Naive thymus-derived CD4-positive, alpha-beta T cell (primary cell): ENCODE measurements around the gene SEC24B. TPM values are rescaled to one million over a fixed set of nuclear protein-coding genes. Genes with fewer than 3 reads are reported as not detected.

Source experiments
- ATAC-seq: fragments of 150-1000 bp; cut with Tn5 transposase; 2 replicates; pipeline ENCODE4 v1.10.0; 2021; ENCODE audit warnings: mild to moderate bottlenecking, moderate library complexity
- CTCF ChIA-PET: fragments of 350-600 bp; sonication (Branson Sonifier 250); formaldehyde crosslinking; loops from one replicate; lab custom pipeline; 2021; ENCODE audit warnings: antibody characterized with exemption; lab: Charles Lee
- POLR2A ChIA-PET: fragments of 350-600 bp; sonication (Branson Sonifier 250); formaldehyde crosslinking; loops from one replicate; lab custom pipeline; 2021; ENCODE audit warnings: antibody characterized with exemption, inconsistent platforms; lab: Charles Lee
- DNase-seq, 9 donors: peaks; one replicate each; pipeline versions ENCODE4 v3.0.0 to v3.0.0-alpha.2; 2020 to 2022; ENCODE audit warnings: mixed read lengths in 1 of 9
- H3K27ac ChIP-seq: one replicate; pipeline ENCODE4 v1.7.0; 2013; ENCODE audit warnings: mild to moderate bottlenecking, low read depth, low read length, moderate library complexity
- H3K27me3 ChIP-seq, 2 donors: one replicate each; pipeline ENCODE4 v1.7.0; 2013; ENCODE audit warnings: low read length in 2 of 2, mild to moderate bottlenecking in 2 of 2, moderate library complexity in 2 of 2; ENCODE audit not compliant: control insufficient read depth in 2 of 2, insufficient read depth in 2 of 2
- H3K36me3 ChIP-seq, 3 experiments: 1 replicate in 2 of 3; 2 replicates in 1 of 3; pipeline ENCODE4 v1.7.0; 2013; ENCODE audit warnings: low read length in 3 of 3, mild to moderate bottlenecking in 3 of 3, moderate library complexity in 1 of 3; ENCODE audit not compliant: insufficient read depth in 3 of 3, control insufficient read depth in 2 of 3
- H3K4me1 ChIP-seq, 2 donors: one replicate each; pipeline ENCODE4 v1.7.0; 2013; ENCODE audit warnings: low read length in 2 of 2, mild to moderate bottlenecking in 2 of 2, moderate library complexity in 1 of 2; ENCODE audit not compliant: control insufficient read depth in 2 of 2, insufficient read depth in 2 of 2
- H3K4me3 ChIP-seq: 2 replicates; pipeline ENCODE4 v1.7.0; 2013; ENCODE audit warnings: mild to moderate bottlenecking, low read length
- H3K9me3 ChIP-seq, 3 experiments: 1 replicate in 2 of 3; 2 replicates in 1 of 3; pipeline ENCODE4 v1.7.0; 2013; ENCODE audit warnings: low read length in 3 of 3; ENCODE audit not compliant: control insufficient read depth in 2 of 3
- H3K27ac Mint-ChIP-seq, 9 donors: one replicate each; pipeline ENCODE4 v1.8.0; 2020 to 2022; ENCODE audit warnings: mixed read lengths in 9 of 9, mild to moderate bottlenecking in 8 of 9, moderate library complexity in 5 of 9, inconsistent platforms in 2 of 9
- H3K27me3 Mint-ChIP-seq, 5 donors: one replicate each; pipeline ENCODE4 v1.8.0; 2021 to 2022; ENCODE audit warnings: mixed read lengths in 5 of 5, mild to moderate bottlenecking in 1 of 5
- H3K36me3 Mint-ChIP-seq, 5 donors: one replicate each; pipeline ENCODE4 v1.8.0; 2020 to 2022; ENCODE audit warnings: mixed read lengths in 5 of 5, mild to moderate bottlenecking in 3 of 5, inconsistent platforms in 1 of 5
- H3K4me1 Mint-ChIP-seq, 7 donors: one replicate each; pipeline ENCODE4 v1.8.0; 2020 to 2022; ENCODE audit warnings: mixed read lengths in 7 of 7, mild to moderate bottlenecking in 3 of 7, inconsistent platforms in 1 of 7
- H3K4me3 Mint-ChIP-seq, 10 donors: one replicate each; pipeline ENCODE4 v1.8.0; 2020 to 2022; ENCODE audit warnings: mild to moderate bottlenecking in 10 of 10, mixed read lengths in 10 of 10, moderate library complexity in 6 of 10, inconsistent platforms in 2 of 10
- H3K9me3 Mint-ChIP-seq, 11 donors: one replicate each; pipeline ENCODE4 v1.8.0; 2020 to 2022; ENCODE audit warnings: mixed read lengths in 11 of 11, mild to moderate bottlenecking in 4 of 11, inconsistent platforms in 1 of 11, moderate library complexity in 1 of 11
- intact Hi-C, 2 donors: fragments of 100-400 bp; cut with micrococcal nuclease; formaldehyde crosslinking; loops; one replicate each; pipeline ENCODE4 v1.15.1; 2023
- microRNA-seq: library from miRNA; unstranded; fragments of <30 nt; microRNA quantifications from one replicate; pipeline ENCODE4 v1.2.0, GENCODE V29; 2022; ENCODE audit warnings: borderline microRNAs expressed
- polyA plus RNA-seq, 2 donors: library from polyadenylated mRNA; unstranded; fragments of 300-500 nt; fragmentation: Illumina TruSeq; gene quantifications; one replicate each; pipeline ENCODE4 v1.2.3, GENCODE V29; 2021
- total RNA-seq, 6 experiments: library from RNA in 5 of 6; stranded (reverse) in 5 of 6; gene quantifications; 1 replicate in 5 of 6; 2 replicates in 1 of 6; pipeline ENCODE4 v1.2.3 and lab custom pipeline; 2021 to 2026

The SEC24B gene
- total and polyA plus RNA-seq, 7 experiments from 2014 or later, result 14.5 to 41.8 (median 33.2) TPM

DNA sequence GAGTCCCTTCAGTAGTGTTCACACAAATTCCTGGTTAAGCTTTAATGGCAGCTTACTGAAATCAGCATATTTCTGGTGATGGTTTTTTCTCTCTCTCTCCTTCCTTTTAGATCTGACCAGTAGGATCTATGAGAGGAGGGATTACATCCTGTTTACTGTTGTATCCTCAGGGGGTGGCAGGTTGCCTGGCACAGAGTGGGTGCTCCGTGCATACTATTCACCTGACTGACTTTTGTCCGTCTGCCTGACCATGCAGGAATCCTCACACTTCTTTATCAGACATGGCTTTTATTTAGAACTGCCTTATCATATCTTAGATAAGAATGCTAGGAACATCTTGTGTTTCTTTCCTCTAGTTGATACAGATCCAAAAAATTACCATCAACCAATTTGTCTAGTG, 156.0 kb downstream of the SEC24B start:
- Histone ChIP-seq H3K4me3 (no peak overlapping the region), H3K9me3 (no peaks in the 10 kb centered on the region), H3K36me3 (no peaks in the 10 kb centered on the region), H3K27me3 (no peaks in the 10 kb centered on the region), H3K4me1 (peaks cover 10 to 37% of the 10 kb centered on the region in 2 donors), H3K27ac (peak overlapping the region; percentile 46)
- H3K27ac Mint-ChIP-seq, result peak overlapping the region in 8 of 9 donors; percentile 34 to 91 (median 76)
- intact Hi-C loops, result no loop called here
- H3K36me3 Mint-ChIP-seq, result peaks cover 0 to 19% (median 6%) of the 10 kb centered on the region in 5 donors
- DNase-seq (no peak), ATAC-seq (no peak)
- H3K27me3 Mint-ChIP-seq, result no peaks in the 10 kb centered on the region
- ChIA-PET CTCF (interaction anchor here (0.6 to 2.8 kb wide), 3 partner anchors 15 to 747 kb away, joined by 3 to 8 read pairs (median 4); no protein-coding TSS in a partner anchor), POLR2A (interaction anchor here (1.0 to 1.9 kb wide), 2 partner anchors 10 to 34 kb away, joined by 3 to 6 read pairs; no protein-coding TSS in a partner anchor)
- peak overlapping the region in 9 of 10 donors; percentile 27 to 73 (median 54) for H3K4me3 Mint-ChIP-seq
- H3K9me3 Mint-ChIP-seq, result peaks cover 0 to 6% (median 0%) of the 10 kb centered on the region in 11 donors
- H3K4me1 Mint-ChIP-seq, result peaks cover 46 to 99% (median 72%) of the 10 kb centered on the region in 7 donors

Small RNA genes within 50 kb of the gene (microRNA-seq; reads per million reads assigned to microRNA genes)
- gene MIR576, result 29.0 reads per million, percentile 40 among the genes with 10 or more reads in this experiment

Other genes starting within 250 kb of the SEC24B start
- under 1 TPM in 4 of 5 experiments, not detected in 1; 0.22 to 0.59 (median 0.49) TPM for gene COL25A1, start 131.2 kb upstream of the SEC24B start, total RNA-seq
- under 1 TPM in 1 of 2 donors, not detected in 1; 0.04 TPM for gene COL25A1, start 131.2 kb upstream of the SEC24B start, polyA plus RNA-seq
- gene MCUB, start 126.4 kb downstream of the SEC24B start, total RNA-seq, result 100 to 1,000 TPM in 4 of 5 experiments, 10 to 100 TPM in 1; 83.4 to 177 (median 114) TPM
- gene MCUB, start 126.4 kb downstream of the SEC24B start, polyA plus RNA-seq, result 100 to 1,000 TPM; 191 to 207 TPM